Dendritic cell treated with granulocyte-macrophage colony-stimulating factor and Interleukin-4, amounts not matched to agents 40 ng/mL and 50 ng/mL, for 4 days (primary cell): ENCODE measurements around the gene SAT1.
"Not testable (repeated sequence)": the region's sequence is repeated elsewhere in the genome, so short reads cannot be mapped to it uniquely, and the experiment has no call there.

Experiments used
- H3K27ac Mint-ChIP-seq: one replicate; pipeline ENCODE4 v1.8.0; 2022; ENCODE audit warnings: mild to moderate bottlenecking, mixed read lengths
- H3K27me3 Mint-ChIP-seq: one replicate; pipeline ENCODE4 v1.8.0; 2022; ENCODE audit warnings: mild to moderate bottlenecking, mixed read lengths
- H3K36me3 Mint-ChIP-seq: one replicate; pipeline ENCODE4 v1.8.0; 2022; ENCODE audit warnings: low read depth, mixed read lengths
- H3K4me1 Mint-ChIP-seq: one replicate; pipeline ENCODE4 v1.8.0; 2022; ENCODE audit warnings: low read depth, mixed read lengths
- H3K4me3 Mint-ChIP-seq: one replicate; pipeline ENCODE4 v1.8.0; 2022; ENCODE audit warnings: mild to moderate bottlenecking, moderate library complexity, mixed read lengths
- H3K9me3 Mint-ChIP-seq: one replicate; pipeline ENCODE4 v1.8.0; 2022; ENCODE audit warnings: mixed read lengths
- intact Hi-C: fragments of 100-400 bp; cut with micrococcal nuclease; formaldehyde crosslinking; loops from one replicate; pipeline ENCODE4 v1.15.0; 2022

The SAT1 gene

GRCh38 chrX:23764188-23764984 lies 18.6 kb upstream of the SAT1 start:
- Mint-ChIP-seq H3K9me3 (no peaks in the 10 kb centered on the region), H3K27me3 (no peaks in the 10 kb centered on the region), H3K4me3 (no peak overlapping the region), H3K4me1 (no peaks in the 10 kb centered on the region), H3K27ac (no peak overlapping the region), H3K36me3 (no peaks in the 10 kb centered on the region)
- intact Hi-C loops: no loop called here

- Mint-ChIP-seq H3K4me1 (peaks cover 5% of the 10 kb centered on the region), H3K27ac (no peak overlapping the region), H3K4me3 (no peak overlapping the region), H3K27me3 (no peaks in the 10 kb centered on the region), H3K9me3 (no peaks in the 10 kb centered on the region), H3K36me3 (no peaks in the 10 kb centered on the region)
- intact Hi-C loops: no loop called here
Observed at GRCh38 chrX:23765449-23765848, 17.5 kb upstream of the SAT1 start.

GRCh38 chrX:23765868-23766267 lies 17.1 kb upstream of the SAT1 start:
- Mint-ChIP-seq H3K27ac (peak overlapping the region; percentile 82), H3K27me3 (no peaks in the 10 kb centered on the region), H3K36me3 (no peaks in the 10 kb centered on the region), H3K9me3 (no peaks in the 10 kb centered on the region), H3K4me3 (no peak overlapping the region), H3K4me1 (peaks cover 5% of the 10 kb centered on the region)
- intact Hi-C loops: no loop called here

- intact Hi-C loops: no loop called here
- Mint-ChIP-seq H3K9me3 (no peaks in the 10 kb centered on the region), H3K27ac (peak overlapping the region; percentile 82), H3K27me3 (no peaks in the 10 kb centered on the region), H3K4me3 (peak overlapping the region; percentile 77), H3K4me1 (peaks cover 5% of the 10 kb centered on the region), H3K36me3 (no peaks in the 10 kb centered on the region)
Observed at GRCh38 chrX:23766650-23767551, 16.1 kb upstream of the SAT1 start.

- no peak overlapping the region for H3K4me3 Mint-ChIP-seq
- H3K27me3 Mint-ChIP-seq: no peaks in the 10 kb centered on the region
- H3K27ac Mint-ChIP-seq: peak overlapping the region; percentile 38
- intact Hi-C loops: no loop called here
- H3K4me1 Mint-ChIP-seq: peaks cover 5% of the 10 kb centered on the region
- no peaks in the 10 kb centered on the region for H3K36me3 Mint-ChIP-seq
- H3K9me3 Mint-ChIP-seq: no peaks in the 10 kb centered on the region
Observed at GRCh38 chrX:23770142-23770541, 12.8 kb upstream of the SAT1 start.

- H3K27ac Mint-ChIP-seq, H3K27me3 Mint-ChIP-seq, H3K4me1 Mint-ChIP-seq, H3K36me3 Mint-ChIP-seq, intact Hi-C loops, H3K9me3 Mint-ChIP-seq, H3K4me3 Mint-ChIP-seq: not testable (repeated sequence)
Observed at GRCh38 chrX:23771086-23771485, 11.9 kb upstream of the SAT1 start.

GRCh38 chrX:23773601-23774175 lies 9.3 kb upstream of the SAT1 start:
- H3K4me1 Mint-ChIP-seq: peaks cover 5% of the 10 kb centered on the region
- H3K27ac Mint-ChIP-seq: peak overlapping the region; percentile 86
- intact Hi-C loops: no loop called here
- H3K36me3 Mint-ChIP-seq: no peaks in the 10 kb centered on the region
- no peak overlapping the region for H3K4me3 Mint-ChIP-seq
- no peaks in the 10 kb centered on the region for H3K9me3 Mint-ChIP-seq
- H3K27me3 Mint-ChIP-seq: no peaks in the 10 kb centered on the region

GRCh38 chrX:23776363-23776762 lies 6.6 kb upstream of the SAT1 start:
- intact Hi-C loops: no loop called here
- Mint-ChIP-seq H3K27ac (no peak overlapping the region), H3K27me3 (no peaks in the 10 kb centered on the region), H3K9me3 (no peaks in the 10 kb centered on the region), H3K4me1 (peaks cover 4% of the 10 kb centered on the region), H3K36me3 (no peaks in the 10 kb centered on the region), H3K4me3 (no peak overlapping the region)

GRCh38 chrX:23779025-23779424 lies 3.9 kb upstream of the SAT1 start:
- H3K36me3 Mint-ChIP-seq: peaks cover 12% of the 10 kb centered on the region
- no peaks in the 10 kb centered on the region for H3K27me3 Mint-ChIP-seq
- intact Hi-C loops: no loop called here
- H3K9me3 Mint-ChIP-seq: no peaks in the 10 kb centered on the region
- H3K27ac Mint-ChIP-seq: no peak overlapping the region
- H3K4me3 Mint-ChIP-seq: no peak overlapping the region
- peaks cover 12% of the 10 kb centered on the region for H3K4me1 Mint-ChIP-seq

GRCh38 chrX:23782455-23782854 lies 518 bp upstream of the SAT1 start:
- Mint-ChIP-seq H3K27me3 (no peaks in the 10 kb centered on the region), H3K4me1 (peaks cover 12% of the 10 kb centered on the region), H3K36me3 (peaks cover 39% of the 10 kb centered on the region), H3K4me3 (peak overlapping the region; percentile 86), H3K9me3 (no peaks in the 10 kb centered on the region), H3K27ac (peak overlapping the region; percentile 94)
- intact Hi-C loops: loop anchor here (1.0 to 5.0 kb wide), 3 partner anchors 50 to 119 kb away; no protein-coding TSS in a partner anchor

- H3K27ac Mint-ChIP-seq: peak overlapping the region; percentile 94
- no peaks in the 10 kb centered on the region for H3K27me3 Mint-ChIP-seq
- H3K4me1 Mint-ChIP-seq: peaks cover 12% of the 10 kb centered on the region
- H3K36me3 Mint-ChIP-seq: peaks cover 39% of the 10 kb centered on the region
- H3K9me3 Mint-ChIP-seq: no peaks in the 10 kb centered on the region
- peak overlapping the region; percentile 86 for H3K4me3 Mint-ChIP-seq
- intact Hi-C loops: loop anchor here (1.0 to 5.0 kb wide), 3 partner anchors 52 to 98 kb away; no protein-coding TSS in a partner anchor
Observed at GRCh38 chrX:23783589-23784469, 856 bp downstream of the SAT1 start.

- H3K36me3 Mint-ChIP-seq: peaks cover 39% of the 10 kb centered on the region
- peak overlapping the region; percentile 86 for H3K4me3 Mint-ChIP-seq
- peaks cover 8% of the 10 kb centered on the region for H3K4me1 Mint-ChIP-seq
- H3K27me3 Mint-ChIP-seq: no peaks in the 10 kb centered on the region
- intact Hi-C loops: loop anchor here (5.0 kb wide), 2 partner anchors 52 to 98 kb away; no protein-coding TSS in a partner anchor
- peak overlapping the region; percentile 94 for H3K27ac Mint-ChIP-seq
- H3K9me3 Mint-ChIP-seq: no peaks in the 10 kb centered on the region
Observed at GRCh38 chrX:23784470-23785331, 1.7 kb downstream of the SAT1 start.
